DMS79 (cell line): Measurements from ENCODE around the gene FRMD4B.

Experiments
- DNase-seq: peaks from one replicate; lab custom pipeline; 2025; lab: John Stamatoyannopoulos, UW

FRMD4B gene

GRCh38 chr3:69385723-69386555 lies at the start of gene FRMD4B:
Gene FRMD4B (minus strand): TSS chr3:69386088. CDS start chr3:69385989, 99 bp downstream.
- no peak for DNase-seq

GRCh38 chr3:69433969-69434325 lies 48.1 kb upstream of the FRMD4B start:
- DNase-seq, result no peak

GRCh38 chr3:69433121-69433968 lies 47.5 kb upstream of the FRMD4B start:
- no peak for DNase-seq

- DNase-seq, result no peak
Measured at GRCh38 chr3:69428657-69429255, 42.9 kb upstream of the FRMD4B start.

GRCh38 chr3:69426967-69427304 lies 41.0 kb upstream of the FRMD4B start:
- DNase-seq, result no peak

- no peak for DNase-seq
Measured at GRCh38 chr3:69426291-69426966, 40.5 kb upstream of the FRMD4B start.

- no peak for DNase-seq
Measured at GRCh38 chr3:69425249-69425648, 39.4 kb upstream of the FRMD4B start.

- no peak for DNase-seq
Measured at GRCh38 chr3:69423463-69424155, 37.7 kb upstream of the FRMD4B start.

GRCh38 chr3:69422751-69423150 lies 36.9 kb upstream of the FRMD4B start:
- no peak for DNase-seq

- no peak for DNase-seq
Measured at GRCh38 chr3:69420781-69421520, 35.1 kb upstream of the FRMD4B start.

GRCh38 chr3:69419276-69419675 lies 33.4 kb upstream of the FRMD4B start:
- no peak for DNase-seq

- no peak for DNase-seq
Measured at GRCh38 chr3:69417541-69418078, 31.7 kb upstream of the FRMD4B start.

- no peak for DNase-seq
Measured at GRCh38 chr3:69413551-69414207, 27.8 kb upstream of the FRMD4B start.

GRCh38 chr3:69411346-69411745 lies 25.5 kb upstream of the FRMD4B start:
- DNase-seq, result no peak

- DNase-seq, result no peak
Measured at GRCh38 chr3:69410301-69410700, 24.4 kb upstream of the FRMD4B start.

- no peak for DNase-seq
Measured at GRCh38 chr3:69409831-69410230, 23.9 kb upstream of the FRMD4B start.

GRCh38 chr3:69409011-69409410 lies 23.1 kb upstream of the FRMD4B start:
- no peak for DNase-seq

- DNase-seq, result no peak
Measured at GRCh38 chr3:69408542-69408941, 22.7 kb upstream of the FRMD4B start.

- no peak for DNase-seq
Measured at GRCh38 chr3:69407908-69408307, 22.0 kb upstream of the FRMD4B start.

- no peak for DNase-seq
Measured at GRCh38 chr3:69406163-69406562, 20.3 kb upstream of the FRMD4B start.
